OCI-LY7 (cell line): Measurements from ENCODE around the gene SMIM35. TPM values are rescaled to one million over a fixed set of nuclear protein-coding genes. Genes with fewer than 3 reads are reported as not detected.

Experiments
- BruUV-seq: library from RNA; stranded (reverse); fragments of 400-500 nt; replicated peaks from 2 replicates; lab custom pipeline; 2021; lab: Mats Ljungman, UMichigan
- CTCF ChIA-PET: fragments of 300-600 bp; sonication (Branson Sonifier 250); formaldehyde crosslinking; loops from one replicate; lab custom pipeline; 2022; ENCODE audit warnings: antibody characterized with exemption; ENCODE audit not compliant: unreplicated experiment; lab: Charles Lee
- POLR2A ChIA-PET: fragments of 300-600 bp; sonication (Branson Sonifier 250); formaldehyde crosslinking; loops from one replicate; lab custom pipeline; 2022; ENCODE audit warnings: antibody characterized with exemption; lab: Charles Lee
- DNase-seq: peaks from one replicate; pipeline ENCODE4 v3.0.0-alpha.2; 2015; ENCODE audit warnings: low spot score
- H2AFZ ChIP-seq: fragments of 200-600 bp; sonication (generic), shearing (Covaris generic); 2 replicates; pipeline ENCODE4 v1.6.1; 2014; ENCODE audit warnings: mild to moderate bottlenecking, antibody characterized with exemption, low read length, moderate library complexity
- H3K27ac ChIP-seq: fragments of 200-600 bp; sonication (generic); 2 replicates; pipeline ENCODE4 v1.5.1; 2014; ENCODE audit warnings: mixed run types, low read depth, mild to moderate bottlenecking, moderate library complexity, low read length, inconsistent platforms; ENCODE audit not compliant: poor library complexity, severe bottlenecking
- H3K36me3 ChIP-seq: fragments of 200-600 bp; sonication (generic); 2 replicates; pipeline ENCODE4 v1.6.1; 2014; ENCODE audit warnings: mild to moderate bottlenecking, antibody characterized with exemption, low read length, moderate library complexity, mixed read lengths; ENCODE audit not compliant: insufficient read depth
- H3K4me1 ChIP-seq: fragments of 200-600 bp; sonication (generic); 2 replicates; pipeline ENCODE4 v1.5.1; 2014; ENCODE audit warnings: mild to moderate bottlenecking, low read length; ENCODE audit not compliant: insufficient read depth, poor library complexity, severe bottlenecking
- H3K4me2 ChIP-seq: fragments of 200-600 bp; sonication (generic); 2 replicates; pipeline ENCODE4 v1.6.1; 2014; ENCODE audit warnings: mild to moderate bottlenecking, low read length
- H3K4me3 ChIP-seq: fragments of 200-600 bp; sonication (generic); 2 replicates; pipeline ENCODE4 v1.5.1; 2014; ENCODE audit warnings: mild to moderate bottlenecking, low read depth, low read length; ENCODE audit not compliant: poor library complexity, severe bottlenecking
- H3K79me2 ChIP-seq: fragments of 200-600 bp; sonication (generic); 2 replicates; pipeline ENCODE4 v1.6.1; 2016; ENCODE audit warnings: low read depth, mild to moderate bottlenecking, low read length, moderate library complexity, mixed read lengths; ENCODE audit not compliant: insufficient read depth
- H3K9me2 ChIP-seq: fragments of 200-600 bp; sonication (generic); 2 replicates; pipeline ENCODE4 v1.6.1; 2016; ENCODE audit warnings: mild to moderate bottlenecking, low read length, mixed read lengths; ENCODE audit not compliant: insufficient read depth
- H3K9me3 ChIP-seq: fragments of 200-600 bp; sonication (generic); 2 replicates; pipeline ENCODE4 v1.6.1; 2014; ENCODE audit warnings: mild to moderate bottlenecking, mixed run types, low read length, mixed read lengths
- H4K20me1 ChIP-seq: fragments of 200-600 bp; sonication (generic); 2 replicates; pipeline ENCODE4 v1.6.1; 2014; ENCODE audit warnings: mild to moderate bottlenecking, antibody characterized with exemption, low read length, moderate library complexity, mixed read lengths; ENCODE audit not compliant: insufficient read depth
- CTCF ChIP-seq: fragments of 200-600 bp; sonication (generic); conservative IDR thresholded peaks from 2 replicates; pipeline ENCODE4 v1.5.1; 2014; ENCODE audit warnings: mild to moderate bottlenecking, antibody characterized with exemption, low read length, moderate library complexity, mixed read lengths
- EZH2phosphoT487 ChIP-seq: fragments of 200-600 bp; sonication (generic); IDR thresholded peaks from 2 replicates; pipeline ENCODE4 v1.6.1; 2018; ENCODE audit warnings: low read depth, borderline replicate concordance, mild to moderate bottlenecking, mixed run types, antibody characterized with exemption, low read length, moderate library complexity, mixed read lengths
- intact Hi-C: fragments of 100-400 bp; cut with micrococcal nuclease; formaldehyde crosslinking; loops from one replicate; pipeline ENCODE4 v1.10.0; 2022; ENCODE audit not compliant: unreplicated experiment
- total RNA-seq, 2 experiments: library from RNA; depleted of rRNA in 1 of 2; stranded (reverse); fragments of >200 nt in 1 of 2; shearing (Covaris generic) in 1 of 2; gene quantifications; 2 replicates each; pipeline ENCODE4 v1.2.3, GENCODE V29; 2014 to 2022

SMIM35 gene
- total RNA-seq, 2 experiments from 2014 or later: 0.06 to 0.67 TPM

- Histone ChIP-seq H3K36me3 (no peaks in the 10 kb centered on the region), H3K4me3 (no peak overlapping the region), H3K4me2 (no peak overlapping the region), H2AFZ (no peak overlapping the region), H3K9me3 (peaks cover 18% of the 10 kb centered on the region; the same call in 1 of the 2 replicates), H3K4me1 (peaks cover 8% of the 10 kb centered on the region), H4K20me1 (no peaks in the 10 kb centered on the region), H3K9me2 (no peaks in the 10 kb centered on the region), H3K27ac (no peak overlapping the region), H3K79me2 (no peaks in the 10 kb centered on the region)
- ChIA-PET POLR2A (no interaction called here), CTCF (no interaction called here)
- intact Hi-C loops: no loop called here
- BruUV-seq: no TSS peak
- DNase-seq: no peak
- TF ChIP-seq CTCF (no peak), EZH2phosphoT487 (no peak)
These were observed 123.9 kb downstream of the SMIM35 start for GRCh38 chr11:117962826-117963225.

GRCh38 chr11:117961896-117962295 lies 124.9 kb downstream of the SMIM35 start:
- TF ChIP-seq CTCF: no peak
- TF ChIP-seq EZH2phosphoT487: no peak
- no peak overlapping the region for H3K4me2 ChIP-seq
- peaks cover 8% of the 10 kb centered on the region for H3K4me1 ChIP-seq
- no peaks in the 10 kb centered on the region for H3K36me3 ChIP-seq
- POLR2A ChIA-PET: interaction anchor here (1.5 kb wide), 1 partner anchor 25 kb away, joined by 3 read pairs; the partner anchor contains the start of gene IL10RA
- no TSS peak for BruUV-seq
- no peaks in the 10 kb centered on the region for H3K79me2 ChIP-seq
- H3K9me3 ChIP-seq: peaks cover 27% of the 10 kb centered on the region; the same call in 1 of the 2 replicates
- no peak for DNase-seq
- CTCF ChIA-PET: no interaction called here
- H3K4me3 ChIP-seq: no peak overlapping the region
- H3K9me2 ChIP-seq: no peaks in the 10 kb centered on the region
- H3K27ac ChIP-seq: no peak overlapping the region
- intact Hi-C loops: no loop called here
- H2AFZ ChIP-seq: no peak overlapping the region
- no peaks in the 10 kb centered on the region for H4K20me1 ChIP-seq

GRCh38 chr11:117960406-117960805 lies 126.4 kb downstream of the SMIM35 start:
- Histone ChIP-seq H3K36me3 (no peaks in the 10 kb centered on the region), H4K20me1 (no peaks in the 10 kb centered on the region), H3K4me2 (no peak overlapping the region), H3K9me2 (no peaks in the 10 kb centered on the region), H3K79me2 (no peaks in the 10 kb centered on the region), H2AFZ (peak overlapping the region; percentile 78; the same call in 1 of the 2 replicates), H3K4me3 (no peak overlapping the region), H3K9me3 (peaks cover 28% of the 10 kb centered on the region; the same call in 1 of the 2 replicates), H3K27ac (no peak overlapping the region), H3K4me1 (peaks cover 8% of the 10 kb centered on the region)
- ChIA-PET POLR2A (interaction anchor here (0.6 to 1.5 kb wide), 2 partner anchors 13 to 26 kb away, joined by 3 to 8 read pairs; partner anchors contain the start of gene IL10RA), CTCF (no interaction called here)
- no peak for DNase-seq
- TF ChIP-seq CTCF (no peak), EZH2phosphoT487 (no peak)
- intact Hi-C loops: no loop called here
- no TSS peak for BruUV-seq
